ENCODE measurements around the gene NECTIN2.

- no peak for TF ChIP-seq RFX5 (IDR thresholded peaks at IDR 0.05)
- no peak for TF ChIP-seq HEYL (CRISPR knock-in tag; IDR thresholded peaks at IDR 0.05)
- TF ChIP-seq POLR2A (IDR thresholded peaks at IDR 0.05; ENCODE audit: low read length): no peak
- no peak for TF ChIP-seq MAZ (IDR thresholded peaks at IDR 0.05; ENCODE audit: borderline replicate concordance, low read depth, low read length)
- TF ChIP-seq, protein P1, sequence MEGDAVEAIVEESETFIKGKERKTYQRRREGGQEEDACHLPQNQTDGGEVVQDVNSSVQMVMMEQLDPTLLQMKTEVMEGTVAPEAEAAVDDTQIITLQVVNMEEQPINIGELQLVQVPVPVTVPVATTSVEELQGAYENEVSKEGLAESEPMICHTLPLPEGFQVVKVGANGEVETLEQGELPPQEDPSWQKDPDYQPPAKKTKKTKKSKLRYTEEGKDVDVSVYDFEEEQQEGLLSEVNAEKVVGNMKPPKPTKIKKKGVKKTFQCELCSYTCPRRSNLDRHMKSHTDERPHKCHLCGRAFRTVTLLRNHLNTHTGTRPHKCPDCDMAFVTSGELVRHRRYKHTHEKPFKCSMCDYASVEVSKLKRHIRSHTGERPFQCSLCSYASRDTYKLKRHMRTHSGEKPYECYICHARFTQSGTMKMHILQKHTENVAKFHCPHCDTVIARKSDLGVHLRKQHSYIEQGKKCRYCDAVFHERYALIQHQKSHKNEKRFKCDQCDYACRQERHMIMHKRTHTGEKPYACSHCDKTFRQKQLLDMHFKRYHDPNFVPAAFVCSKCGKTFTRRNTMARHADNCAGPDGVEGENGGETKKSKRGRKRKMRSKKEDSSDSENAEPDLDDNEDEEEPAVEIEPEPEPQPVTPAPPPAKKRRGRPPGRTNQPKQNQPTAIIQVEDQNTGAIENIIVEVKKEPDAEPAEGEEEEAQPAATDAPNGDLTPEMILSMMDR (IDR thresholded peaks at IDR 0.05): no peak
- TF ChIP-seq EHMT2 (IDR thresholded peaks at IDR 0.05; ENCODE audit: low read depth): no peak
- TF ChIP-seq RAD21 (conservative IDR thresholded peaks at IDR 0.05 in 1 of 2, IDR thresholded peaks at IDR 0.05 in 1 of 2): no peak
- no peak for TF ChIP-seq PBX3 (IDR thresholded peaks at IDR 0.05)
- no peak for TF ChIP-seq NR3C1 (IDR thresholded peaks at IDR 0.05)
Measured at GRCh38 chr19:44851427-44851826, 5.3 kb downstream of the NECTIN2 start.
